CD4-positive, alpha-beta T cell (primary cell): Measurements from ENCODE around the gene DDX56. TPM values are rescaled to one million over a fixed set of nuclear protein-coding genes. Genes with fewer than 3 reads are reported as not detected.

Experiments
- ATAC-seq: fragments of 200-7000 bp; cut with Tn5 transposase; one replicate; pipeline ENCODE4 v1.10.0; 2022; ENCODE audit warnings: mild to moderate bottlenecking; ENCODE audit not compliant: poor library complexity
- CTCF ChIA-PET: fragments of 350-600 bp; sonication (Branson Sonifier 250); formaldehyde crosslinking; loops from one replicate; lab custom pipeline; 2021; ENCODE audit warnings: antibody characterized with exemption, inconsistent platforms; lab: Charles Lee
- POLR2A ChIA-PET: fragments of 350-600 bp; sonication (Branson Sonifier 250); formaldehyde crosslinking; loops from one replicate; lab custom pipeline; 2021; ENCODE audit warnings: antibody characterized with exemption, inconsistent platforms; lab: Charles Lee
- DNase-seq, 14 experiments: peaks; one replicate each; pipeline ENCODE4 v3.0.0-alpha.2; 2013 to 2020; ENCODE audit warnings: mixed read lengths in 2 of 14
- H3K27ac ChIP-seq, 2 donors: one replicate each; pipeline versions ENCODE4 v1.5.1 to v1.7.0; 2013; ENCODE audit warnings: low read length in 2 of 2, low read depth in 1 of 2, mild to moderate bottlenecking in 1 of 2
- H3K27me3 ChIP-seq, 2 experiments: 1 replicate in 1 of 2; 2 replicates in 1 of 2; pipeline versions ENCODE4 v1.6.1 to v1.7.0; 2013; ENCODE audit warnings: low read length in 2 of 2, control low read depth in 1 of 2, mild to moderate bottlenecking in 1 of 2, moderate library complexity in 1 of 2; ENCODE audit not compliant: insufficient read depth in 2 of 2, control insufficient read depth in 1 of 2
- H3K36me3 ChIP-seq: one replicate; pipeline ENCODE4 v1.6.1; 2013; ENCODE audit warnings: low read length, control low read depth; ENCODE audit not compliant: insufficient read depth
- H3K4me1 ChIP-seq: one replicate; pipeline ENCODE4 v1.6.1; 2013; ENCODE audit warnings: low read length, control low read depth; ENCODE audit not compliant: insufficient read depth
- H3K4me3 ChIP-seq: one replicate; pipeline ENCODE4 v1.5.1; 2013; ENCODE audit warnings: mild to moderate bottlenecking, low read length, moderate library complexity
- H3K9me3 ChIP-seq, 2 experiments: 1 replicate in 1 of 2; 2 replicates in 1 of 2; pipeline versions ENCODE4 v1.6.1 to v1.7.0; 2013; ENCODE audit warnings: low read length in 2 of 2, mild to moderate bottlenecking in 2 of 2, control low read depth in 1 of 2, moderate library complexity in 1 of 2; ENCODE audit not compliant: control insufficient read depth in 1 of 2, insufficient read depth in 1 of 2
- H3K27ac Mint-ChIP-seq: one replicate; pipeline ENCODE4 v1.8.0; 2020; ENCODE audit warnings: mixed read lengths
- H3K27me3 Mint-ChIP-seq: one replicate; pipeline ENCODE4 v1.8.0; 2021; ENCODE audit warnings: mixed read lengths
- H3K36me3 Mint-ChIP-seq: one replicate; pipeline ENCODE4 v1.8.0; 2021; ENCODE audit warnings: low read depth, mixed read lengths
- H3K4me1 Mint-ChIP-seq: one replicate; pipeline ENCODE4 v1.8.0; 2021; ENCODE audit warnings: low read depth, mixed read lengths
- H3K4me3 Mint-ChIP-seq: one replicate; pipeline ENCODE4 v1.8.0; 2020; ENCODE audit warnings: mild to moderate bottlenecking, mixed read lengths
- H3K9me3 Mint-ChIP-seq: one replicate; pipeline ENCODE4 v1.8.0; 2020; ENCODE audit warnings: mixed read lengths
- intact Hi-C, 2 experiments: fragments of 100-400 bp; cut with DNase I in 1 of 2; cut with micrococcal nuclease in 1 of 2; formaldehyde crosslinking; loops; one replicate each; pipeline versions ENCODE4 v1.15.1 to v1.9.0; 2023 to 2025; cut with DNase I, micrococcal nuclease
- total RNA-seq, 174 experiments: library from RNA in 2 of 174; stranded (reverse) in 2 of 174; gene quantifications; one replicate each; pipeline ENCODE4 v1.2.3 and lab custom pipeline; 2021 to 2026
- TF ChIP-seq, protein P1 (sequence below): fragments of 200-600 bp; IDR thresholded peaks from one replicate; pipeline ENCODE4 v1.8.0; 2022; ENCODE audit warnings: antibody characterized with exemption, mild to moderate bottlenecking

Gene DDX56
- total RNA-seq, 2 experiments from 2014 or later = 126 to 127 TPM

DNA sequence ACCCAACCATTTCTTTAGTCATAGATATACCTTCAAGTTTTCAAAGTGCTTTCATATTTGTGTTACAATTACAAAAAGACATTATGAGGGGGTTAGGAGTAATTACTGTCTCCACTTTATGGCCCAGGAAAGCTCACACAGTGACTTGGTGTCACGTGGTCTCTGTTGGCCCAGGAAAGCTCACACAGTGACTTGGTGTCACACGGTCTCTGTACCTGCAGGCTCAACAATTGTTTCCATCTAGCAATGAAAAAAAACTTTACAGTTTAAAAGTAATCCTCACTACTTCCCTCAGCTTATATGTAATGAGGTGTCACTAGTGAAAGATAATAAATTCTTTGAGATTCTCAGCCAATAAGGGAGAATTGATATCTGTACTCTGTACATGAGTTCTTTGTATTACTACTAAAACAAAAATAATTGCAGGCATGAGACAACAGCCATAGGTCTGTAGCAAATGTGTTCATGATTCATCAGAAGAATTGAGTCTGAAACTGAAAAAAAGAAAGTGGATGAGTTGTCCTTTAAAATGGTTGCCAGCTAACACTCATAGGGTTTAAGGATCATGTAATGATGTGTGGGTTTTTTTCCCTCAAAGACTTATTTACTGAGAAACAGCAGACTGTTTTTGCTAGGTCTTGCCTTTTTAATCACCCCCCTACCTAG lies 43.6 kb upstream of the DDX56 start:
- peaks cover 72% of the 10 kb centered on the region for H3K4me1 ChIP-seq
- intact Hi-C loops = no loop called here
- Mint-ChIP-seq H3K9me3 (no peaks in the 10 kb centered on the region), H3K4me1 (peaks cover 77% of the 10 kb centered on the region), H3K27me3 (no peaks in the 10 kb centered on the region), H3K4me3 (no peak overlapping the region), H3K27ac (peak overlapping the region; percentile 84), H3K36me3 (peaks cover 33% of the 10 kb centered on the region)
- ChIA-PET CTCF (interaction anchor here (1.0 to 2.0 kb wide), 4 partner anchors 11 to 17 kb away, joined by 3 to 9 read pairs (median 4); partner anchors contain the start of gene OGDH), POLR2A (interaction anchor here (1.6 to 3.0 kb wide), 2 partner anchors 11 to 14 kb away, joined by 11 to 29 read pairs; partner anchors contain the start of gene OGDH)
- DNase-seq (peak in 2 of 14 experiments; percentile 28 to 36), ATAC-seq (peak; percentile 33)
- peak overlapping the region in 1 of 2 donors; percentile 41 for H3K27ac ChIP-seq
- TF ChIP-seq, protein P1, sequence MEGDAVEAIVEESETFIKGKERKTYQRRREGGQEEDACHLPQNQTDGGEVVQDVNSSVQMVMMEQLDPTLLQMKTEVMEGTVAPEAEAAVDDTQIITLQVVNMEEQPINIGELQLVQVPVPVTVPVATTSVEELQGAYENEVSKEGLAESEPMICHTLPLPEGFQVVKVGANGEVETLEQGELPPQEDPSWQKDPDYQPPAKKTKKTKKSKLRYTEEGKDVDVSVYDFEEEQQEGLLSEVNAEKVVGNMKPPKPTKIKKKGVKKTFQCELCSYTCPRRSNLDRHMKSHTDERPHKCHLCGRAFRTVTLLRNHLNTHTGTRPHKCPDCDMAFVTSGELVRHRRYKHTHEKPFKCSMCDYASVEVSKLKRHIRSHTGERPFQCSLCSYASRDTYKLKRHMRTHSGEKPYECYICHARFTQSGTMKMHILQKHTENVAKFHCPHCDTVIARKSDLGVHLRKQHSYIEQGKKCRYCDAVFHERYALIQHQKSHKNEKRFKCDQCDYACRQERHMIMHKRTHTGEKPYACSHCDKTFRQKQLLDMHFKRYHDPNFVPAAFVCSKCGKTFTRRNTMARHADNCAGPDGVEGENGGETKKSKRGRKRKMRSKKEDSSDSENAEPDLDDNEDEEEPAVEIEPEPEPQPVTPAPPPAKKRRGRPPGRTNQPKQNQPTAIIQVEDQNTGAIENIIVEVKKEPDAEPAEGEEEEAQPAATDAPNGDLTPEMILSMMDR = no peak
- no peak overlapping the region for H3K4me3 ChIP-seq
- no peaks in the 10 kb centered on the region for H3K9me3 ChIP-seq
- H3K36me3 ChIP-seq = peaks cover 5% of the 10 kb centered on the region
- no peaks in the 10 kb centered on the region for H3K27me3 ChIP-seq

DNA sequence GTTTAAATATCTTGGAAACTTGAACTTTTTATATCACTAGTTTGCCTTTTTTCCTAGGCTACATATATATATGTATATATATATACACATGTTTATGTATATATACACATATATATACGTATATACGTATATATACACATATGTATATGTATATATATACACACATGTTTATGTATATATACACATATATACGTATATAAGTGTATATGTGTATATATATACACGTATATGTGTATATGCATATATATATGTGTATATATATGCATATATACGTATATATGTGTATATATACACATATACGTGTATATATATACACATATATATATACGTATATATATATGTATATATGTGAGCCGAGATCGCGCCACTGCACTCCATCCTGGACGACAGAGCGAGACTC lies 42.8 kb upstream of the DDX56 start:
- ATAC-seq (no peak), DNase-seq (no peak)
- Mint-ChIP-seq H3K4me3 (no peak overlapping the region), H3K9me3 (no peaks in the 10 kb centered on the region), H3K27me3 (no peaks in the 10 kb centered on the region), H3K36me3 (peaks cover 33% of the 10 kb centered on the region), H3K4me1 (peaks cover 78% of the 10 kb centered on the region), H3K27ac (no peak overlapping the region)
- TF ChIP-seq, protein P1 = no peak
- Histone ChIP-seq H3K9me3 (no peaks in the 10 kb centered on the region), H3K36me3 (peaks cover 5% of the 10 kb centered on the region), H3K4me1 (peaks cover 70% of the 10 kb centered on the region), H3K4me3 (no peak overlapping the region), H3K27ac (no peak overlapping the region), H3K27me3 (no peaks in the 10 kb centered on the region)
- ChIA-PET CTCF (interaction anchor here (0.7 to 2.0 kb wide), 5 partner anchors 10 to 241 kb away, joined by 3 to 9 read pairs (median 5); partner anchors contain the start of gene OGDH), POLR2A (interaction anchor here (0.6 to 3.0 kb wide), 4 partner anchors 10 to 181 kb away, joined by 3 to 29 read pairs (median 7); partner anchors contain the start of gene OGDH)
- intact Hi-C loops = no loop called here

- H3K9me3 Mint-ChIP-seq = no peaks in the 10 kb centered on the region
- H3K4me1 ChIP-seq = peaks cover 65% of the 10 kb centered on the region
These were observed 42.1 kb upstream of the DDX56 start for GRCh38 chr7:44615793-44616192.

More at GRCh38 chr7:44615793-44616192, 42.1 kb upstream of the DDX56 start:
- H3K4me1 Mint-ChIP-seq = peaks cover 71% of the 10 kb centered on the region
- Histone ChIP-seq H3K9me3 (no peaks in the 10 kb centered on the region), H3K4me3 (no peak overlapping the region), H3K27ac (peak overlapping the region in 1 of 2 donors; percentile 56), H3K27me3 (no peaks in the 10 kb centered on the region), H3K36me3 (peaks cover 5% of the 10 kb centered on the region)
- peaks cover 33% of the 10 kb centered on the region for H3K36me3 Mint-ChIP-seq
- no peaks in the 10 kb centered on the region for H3K27me3 Mint-ChIP-seq
- peak overlapping the region; percentile 86 for H3K27ac Mint-ChIP-seq
- no peak for DNase-seq
- ChIA-PET POLR2A (interaction anchor here (0.6 to 3.0 kb wide), 4 partner anchors 10 to 182 kb away, joined by 3 to 29 read pairs (median 3); partner anchors contain the start of gene OGDH), CTCF (interaction anchor here (0.7 to 1.4 kb wide), 2 partner anchors 16 to 241 kb away, joined by 4 to 5 read pairs; no protein-coding TSS in a partner anchor)
- intact Hi-C loops = no loop called here
- H3K4me3 Mint-ChIP-seq = no peak overlapping the region
- TF ChIP-seq, protein P1 = no peak
- no peak for ATAC-seq
